Peyer's patch (tissue), 4 donors: ENCODE results near the gene NRL.

Experiments
- POLR2A ChIP-seq, 2 donors: fragments of 450-650 bp; IDR thresholded peaks; one replicate each; pipeline ENCODE4 v1.5.1; 2017; ENCODE audit warnings: antibody characterized with exemption in 2 of 2, mild to moderate bottlenecking in 2 of 2, moderate library complexity in 2 of 2
- TF ChIP-seq, protein P1 (sequence below), 6 experiments: fragments of 450-650 bp in 4 of 6; fragments of 200-600 bp in 2 of 6; sonication (generic) in 1 of 6; IDR thresholded peaks; one replicate each; pipeline ENCODE4 v1.5.1; 2017 to 2019; ENCODE audit warnings: antibody characterized with exemption in 6 of 6, mild to moderate bottlenecking in 3 of 6, moderate library complexity in 1 of 6

GRCh38 chr14:24077086-24077485 is 37.7 kb downstream of the NRL start:
- TF ChIP-seq, protein P1, sequence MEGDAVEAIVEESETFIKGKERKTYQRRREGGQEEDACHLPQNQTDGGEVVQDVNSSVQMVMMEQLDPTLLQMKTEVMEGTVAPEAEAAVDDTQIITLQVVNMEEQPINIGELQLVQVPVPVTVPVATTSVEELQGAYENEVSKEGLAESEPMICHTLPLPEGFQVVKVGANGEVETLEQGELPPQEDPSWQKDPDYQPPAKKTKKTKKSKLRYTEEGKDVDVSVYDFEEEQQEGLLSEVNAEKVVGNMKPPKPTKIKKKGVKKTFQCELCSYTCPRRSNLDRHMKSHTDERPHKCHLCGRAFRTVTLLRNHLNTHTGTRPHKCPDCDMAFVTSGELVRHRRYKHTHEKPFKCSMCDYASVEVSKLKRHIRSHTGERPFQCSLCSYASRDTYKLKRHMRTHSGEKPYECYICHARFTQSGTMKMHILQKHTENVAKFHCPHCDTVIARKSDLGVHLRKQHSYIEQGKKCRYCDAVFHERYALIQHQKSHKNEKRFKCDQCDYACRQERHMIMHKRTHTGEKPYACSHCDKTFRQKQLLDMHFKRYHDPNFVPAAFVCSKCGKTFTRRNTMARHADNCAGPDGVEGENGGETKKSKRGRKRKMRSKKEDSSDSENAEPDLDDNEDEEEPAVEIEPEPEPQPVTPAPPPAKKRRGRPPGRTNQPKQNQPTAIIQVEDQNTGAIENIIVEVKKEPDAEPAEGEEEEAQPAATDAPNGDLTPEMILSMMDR (IDR thresholded peaks at IDR 0.05): no peak
- TF ChIP-seq POLR2A (IDR thresholded peaks at IDR 0.05): no peak
